ENCODE results near the gene FARP2. TPM values are rescaled to one million over a fixed set of nuclear protein-coding genes. Genes with fewer than 3 reads are reported as not detected.

The FARP2 gene
- total RNA-seq, 5 donors from 2014 or later (not counting 1 experiment from before 2014, with no cell fraction given) = 15.8 to 27.5 (median 18.5) TPM

DNA sequence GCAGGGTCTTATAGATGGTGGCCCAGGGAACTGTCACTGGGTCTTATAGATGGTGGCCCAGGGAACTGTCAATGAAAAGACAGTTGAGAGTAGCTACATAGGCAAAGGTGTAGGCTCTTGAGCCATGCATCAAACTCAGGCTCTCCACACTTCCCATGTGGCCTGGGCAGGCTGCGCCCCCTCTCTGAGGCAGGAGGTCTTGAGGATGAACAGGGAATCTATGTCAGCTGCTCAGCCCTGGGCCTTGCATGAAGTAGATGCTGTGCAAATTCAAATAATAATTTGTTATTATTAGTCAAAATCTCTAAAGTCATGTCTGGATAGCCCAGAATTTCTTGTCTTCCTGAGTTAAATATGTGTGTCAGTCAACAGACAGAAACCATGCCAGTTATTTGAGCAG lies 125.6 kb downstream of the FARP2 start:
- DNase-seq (no peak), ATAC-seq (replicated peaks in 1 of 4) (no peak)
- Mint-ChIP-seq H3K9me3 (no peaks in the 10 kb centered on the region), H3K4me1 (no peaks in the 10 kb centered on the region), H3K27ac (no peak overlapping the region), H3K36me3 (peaks cover 23% of the 10 kb centered on the region), H3K4me3 (no peak overlapping the region), H3K27me3 (no peaks in the 10 kb centered on the region)
- no peaks in the 10 kb centered on the region for H3K4me1 ChIP-seq (ENCODE audit: control insufficient read depth in 1 of 2, extremely low read depth in 1 of 2, insufficient read depth in 2 of 2, low read length in 2 of 2)
- no CpG with 5 or more reads among the region's 1 CpG for WGBS (ENCODE audit: insufficient coverage)
- peaks cover 0 to 15% of the 10 kb centered on the region in 2 experiments for H3K27me3 ChIP-seq (replicated peaks in 1 of 2; ENCODE audit: control insufficient read depth in 2 of 2, extremely low read depth in 1 of 2, insufficient read depth in 2 of 2, low read length in 1 of 2)
- ChIA-PET POLR2A (no interaction called here), CTCF (no interaction called here)
- H3K27ac ChIP-seq (ENCODE audit: low read length) = no peak overlapping the region
- H3K9me3 ChIP-seq = no peaks in the 10 kb centered on the region
- H3K36me3 ChIP-seq (ENCODE audit: control insufficient read depth in 2 of 2, extremely low read depth in 1 of 2, insufficient read depth in 1 of 2, low read length in 1 of 2) = peaks cover 0 to 4% of the 10 kb centered on the region in 2 donors
- no peak overlapping the region for H3K4me3 ChIP-seq (ENCODE audit: control insufficient read depth in 1 of 2, extremely low read depth in 1 of 2, low read length in 1 of 2)

DNA sequence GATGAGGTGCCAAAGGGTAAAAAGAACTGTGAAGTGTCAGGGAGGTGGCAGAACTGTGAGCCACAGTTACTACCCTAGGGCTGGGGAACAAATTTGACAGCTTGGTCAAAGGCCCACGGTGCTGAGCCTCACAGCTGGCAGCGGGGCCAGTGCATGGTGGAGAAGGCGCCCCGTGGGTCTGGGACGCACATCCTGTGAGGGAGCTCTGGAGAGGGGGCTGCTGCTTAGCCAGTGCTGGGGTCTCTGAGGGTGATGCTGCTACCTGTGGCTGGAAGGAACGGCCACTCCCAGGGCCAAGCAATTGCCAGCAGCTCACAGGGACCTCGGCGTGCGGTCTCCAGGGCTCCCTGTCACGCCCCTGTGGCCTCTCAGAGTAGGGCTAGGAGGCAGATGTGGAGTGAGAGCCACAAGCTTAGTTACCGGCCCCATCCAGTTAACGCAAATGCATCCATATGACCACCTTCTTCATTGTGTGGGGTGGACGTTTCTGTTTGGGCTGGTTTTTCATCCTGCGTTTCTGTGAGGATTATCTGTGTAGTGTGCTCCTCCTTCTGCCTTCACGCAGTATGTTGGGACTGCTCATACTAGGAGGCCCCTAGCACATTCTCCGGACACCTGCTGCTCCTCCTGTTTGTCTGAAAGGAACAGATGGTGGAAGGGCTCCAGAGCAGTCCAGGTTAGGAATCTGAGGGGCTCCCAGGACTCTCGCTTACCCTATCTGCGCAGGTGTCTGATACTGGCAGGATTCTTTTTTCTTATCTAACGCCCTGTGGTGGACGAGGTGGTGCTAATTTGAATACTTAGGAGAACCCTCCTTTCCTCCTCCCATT lies 126.3 kb downstream of the FARP2 start:
- 91% methylated on average over 7 of the region's 20 CpGs for WGBS (ENCODE audit: insufficient coverage)
- H3K27ac Mint-ChIP-seq = no peak overlapping the region
- no peaks in the 10 kb centered on the region for H3K9me3 Mint-ChIP-seq
- ATAC-seq (replicated peaks in 1 of 4) = no peak
- ChIA-PET POLR2A (no interaction called here), CTCF (no interaction called here)
- no peak overlapping the region for H3K4me3 Mint-ChIP-seq
- no peak overlapping the region for H3K27ac ChIP-seq (ENCODE audit: low read length)
- H3K4me3 ChIP-seq (ENCODE audit: control insufficient read depth in 1 of 2, extremely low read depth in 1 of 2, low read length in 1 of 2) = no peak overlapping the region
- no peaks in the 10 kb centered on the region for H3K4me1 ChIP-seq (ENCODE audit: control insufficient read depth in 1 of 2, extremely low read depth in 1 of 2, insufficient read depth in 2 of 2, low read length in 2 of 2)
- no peaks in the 10 kb centered on the region for H3K4me1 Mint-ChIP-seq
- H3K27me3 ChIP-seq (replicated peaks in 1 of 2; ENCODE audit: control insufficient read depth in 2 of 2, extremely low read depth in 1 of 2, insufficient read depth in 2 of 2, low read length in 1 of 2) = peaks cover 0 to 15% of the 10 kb centered on the region in 2 experiments
- peaks cover 0 to 4% of the 10 kb centered on the region in 2 donors for H3K36me3 ChIP-seq (ENCODE audit: control insufficient read depth in 2 of 2, extremely low read depth in 1 of 2, insufficient read depth in 1 of 2, low read length in 1 of 2)
- no peaks in the 10 kb centered on the region for H3K27me3 Mint-ChIP-seq
- no peak for DNase-seq
- H3K36me3 Mint-ChIP-seq = peaks cover 22% of the 10 kb centered on the region
- no peaks in the 10 kb centered on the region for H3K9me3 ChIP-seq

- no peaks in the 10 kb centered on the region for H3K27me3 Mint-ChIP-seq
- 80% methylated on average over 1 of the region's 9 CpGs for WGBS (ENCODE audit: insufficient coverage)
- Histone ChIP-seq H3K4me3 (ENCODE audit: control insufficient read depth in 1 of 2, extremely low read depth in 1 of 2, low read length in 1 of 2) (no peak overlapping the region), H3K27ac (ENCODE audit: low read length) (no peak overlapping the region), H3K27me3 (replicated peaks in 1 of 2; ENCODE audit: control insufficient read depth in 2 of 2, extremely low read depth in 1 of 2, insufficient read depth in 2 of 2, low read length in 1 of 2) (peaks cover 0 to 15% of the 10 kb centered on the region in 2 experiments), H3K9me3 (no peaks in the 10 kb centered on the region), H3K4me1 (ENCODE audit: control insufficient read depth in 1 of 2, extremely low read depth in 1 of 2, insufficient read depth in 2 of 2, low read length in 2 of 2) (no peaks in the 10 kb centered on the region), H3K36me3 (ENCODE audit: control insufficient read depth in 2 of 2, extremely low read depth in 1 of 2, insufficient read depth in 1 of 2, low read length in 1 of 2) (peaks cover 0 to 4% of the 10 kb centered on the region in 2 donors)
- peaks cover 16% of the 10 kb centered on the region for H3K36me3 Mint-ChIP-seq
- CTCF ChIA-PET = no interaction called here
- POLR2A ChIA-PET = no interaction called here
- no peak overlapping the region for H3K27ac Mint-ChIP-seq
- ATAC-seq (replicated peaks in 1 of 4) = no peak
- H3K4me3 Mint-ChIP-seq = no peak overlapping the region
- no peaks in the 10 kb centered on the region for H3K4me1 Mint-ChIP-seq
- DNase-seq = no peak
- no peaks in the 10 kb centered on the region for H3K9me3 Mint-ChIP-seq
Measured at GRCh38 chr2:241483305-241483704, 127.2 kb downstream of the FARP2 start.

- H3K27me3 ChIP-seq (replicated peaks in 1 of 2; ENCODE audit: control insufficient read depth in 2 of 2, extremely low read depth in 1 of 2, insufficient read depth in 2 of 2, low read length in 1 of 2) = peaks cover 0 to 9% of the 10 kb centered on the region in 2 experiments
- Mint-ChIP-seq H3K4me1 (no peaks in the 10 kb centered on the region), H3K36me3 (peaks cover 8% of the 10 kb centered on the region), H3K27ac (no peak overlapping the region), H3K4me3 (no peak overlapping the region), H3K27me3 (no peaks in the 10 kb centered on the region), H3K9me3 (no peaks in the 10 kb centered on the region)
- no peak overlapping the region for H3K4me3 ChIP-seq (ENCODE audit: control insufficient read depth in 1 of 2, extremely low read depth in 1 of 2, low read length in 1 of 2)
- no peak overlapping the region for H3K27ac ChIP-seq (ENCODE audit: low read length)
- no peaks in the 10 kb centered on the region for H3K9me3 ChIP-seq
- WGBS (ENCODE audit: insufficient coverage) = 82% methylated on average over 1 of the region's 1 CpG
- H3K36me3 ChIP-seq (ENCODE audit: control insufficient read depth in 2 of 2, extremely low read depth in 1 of 2, insufficient read depth in 1 of 2, low read length in 1 of 2) = no peaks in the 10 kb centered on the region
- ChIA-PET CTCF (interaction anchor here in 1 of 2 donors (0.6 kb wide), 1 partner anchor 29 kb away, joined by 3 read pairs; no protein-coding TSS in a partner anchor), POLR2A (no interaction called here)
- no peak for ATAC-seq (replicated peaks in 1 of 4)
- DNase-seq = no peak
- H3K4me1 ChIP-seq (ENCODE audit: control insufficient read depth in 1 of 2, extremely low read depth in 1 of 2, insufficient read depth in 2 of 2, low read length in 2 of 2) = no peaks in the 10 kb centered on the region
Measured at GRCh38 chr2:241485172-241485911, 129.3 kb downstream of the FARP2 start.

DNA sequence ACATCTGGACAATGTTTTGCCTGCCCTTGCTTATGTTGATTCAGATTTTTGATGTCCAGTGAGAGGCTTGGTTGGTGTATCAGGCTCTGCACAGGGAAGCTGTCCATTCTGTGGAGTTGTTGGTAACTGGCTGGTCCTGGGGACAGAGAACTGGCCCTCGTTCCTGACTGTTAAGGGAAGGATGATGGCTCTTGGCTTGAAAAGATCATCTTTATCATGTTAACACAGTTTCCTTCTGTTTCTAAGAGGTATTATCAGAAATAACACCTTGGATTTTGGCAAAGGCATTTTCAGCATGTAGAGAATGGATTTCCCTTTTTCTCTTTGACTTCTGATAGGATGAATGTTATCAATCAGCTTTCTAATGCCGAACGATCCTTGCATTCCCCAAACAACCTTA lies 133.0 kb downstream of the FARP2 start:
- Mint-ChIP-seq H3K36me3 (peaks cover 5% of the 10 kb centered on the region), H3K27me3 (no peaks in the 10 kb centered on the region), H3K4me3 (no peak overlapping the region), H3K9me3 (no peaks in the 10 kb centered on the region), H3K27ac (no peak overlapping the region), H3K4me1 (no peaks in the 10 kb centered on the region)
- 80% methylated on average over 1 of the region's 3 CpGs for WGBS (ENCODE audit: insufficient coverage)
- no peak overlapping the region for H3K27ac ChIP-seq (ENCODE audit: low read length)
- H3K4me3 ChIP-seq (ENCODE audit: control insufficient read depth in 1 of 2, extremely low read depth in 1 of 2, low read length in 1 of 2) = no peak overlapping the region
- DNase-seq (no peak), ATAC-seq (replicated peaks in 1 of 4) (no peak)
- no peaks in the 10 kb centered on the region for H3K9me3 ChIP-seq
- POLR2A ChIA-PET = no interaction called here
- CTCF ChIA-PET = interaction anchor here in 1 of 2 donors (0.5 kb wide), 1 partner anchor 153 kb away, joined by 3 read pairs; no protein-coding TSS in a partner anchor
- H3K27me3 ChIP-seq (replicated peaks in 1 of 2; ENCODE audit: control insufficient read depth in 2 of 2, extremely low read depth in 1 of 2, insufficient read depth in 2 of 2, low read length in 1 of 2) = peaks cover 0 to 4% of the 10 kb centered on the region in 2 experiments
- no peaks in the 10 kb centered on the region for H3K4me1 ChIP-seq (ENCODE audit: control insufficient read depth in 1 of 2, extremely low read depth in 1 of 2, insufficient read depth in 2 of 2, low read length in 2 of 2)
- peaks cover 0 to 2% of the 10 kb centered on the region in 2 donors for H3K36me3 ChIP-seq (ENCODE audit: control insufficient read depth in 2 of 2, extremely low read depth in 1 of 2, insufficient read depth in 1 of 2, low read length in 1 of 2)

DNA sequence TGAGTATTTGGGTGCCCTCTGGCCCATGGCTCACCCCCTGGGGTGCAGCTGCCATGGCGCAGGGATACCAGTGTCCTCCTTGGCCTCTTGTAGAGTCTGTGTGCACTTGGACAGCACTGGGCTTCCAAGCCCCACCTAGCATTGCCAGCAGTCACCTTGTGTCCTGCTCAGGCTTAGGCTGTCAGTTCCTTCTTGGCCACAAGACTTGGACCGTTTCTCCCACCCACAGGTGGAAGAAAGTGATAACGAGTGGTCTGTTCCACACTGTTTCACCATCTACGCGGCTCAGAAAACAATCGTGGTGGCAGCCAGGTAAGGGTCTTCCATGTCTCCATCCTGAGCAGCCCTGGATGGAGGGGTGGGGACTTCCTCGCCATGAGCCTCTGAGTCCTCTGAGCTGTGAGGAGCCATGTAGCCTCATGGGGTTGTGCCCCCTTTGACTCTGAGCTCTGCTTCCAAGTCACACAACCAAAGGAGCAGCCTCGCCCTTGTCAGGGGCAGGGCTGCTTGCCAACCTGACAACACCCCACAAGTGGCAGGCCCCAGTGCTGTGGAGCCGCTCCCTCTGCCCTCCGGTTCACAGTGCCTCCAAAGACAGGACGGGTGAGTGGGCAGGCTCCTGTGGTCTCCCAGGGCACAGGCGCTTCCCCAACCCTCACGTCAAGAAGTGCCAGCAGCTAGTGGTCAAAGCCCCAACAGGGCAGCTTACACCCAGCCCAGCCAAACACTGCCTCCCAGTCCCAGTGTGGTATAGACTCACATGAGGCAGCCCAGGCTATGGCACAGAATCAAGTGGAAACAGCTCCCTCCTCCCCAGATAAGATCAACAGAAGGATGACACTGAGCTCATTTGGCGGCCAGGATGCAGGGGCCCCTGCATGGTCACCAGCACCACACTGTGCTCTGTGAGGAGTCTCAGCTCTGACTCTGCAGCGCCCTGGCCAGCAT lies 133.9 kb downstream of the FARP2 start:
- H3K4me1 ChIP-seq (ENCODE audit: control insufficient read depth in 1 of 2, extremely low read depth in 1 of 2, insufficient read depth in 2 of 2, low read length in 2 of 2) = no peaks in the 10 kb centered on the region
- Mint-ChIP-seq H3K36me3 (peaks cover 2% of the 10 kb centered on the region), H3K4me1 (no peaks in the 10 kb centered on the region), H3K27me3 (no peaks in the 10 kb centered on the region), H3K9me3 (no peaks in the 10 kb centered on the region), H3K27ac (no peak overlapping the region), H3K4me3 (no peak overlapping the region)
- no peak for DNase-seq
- 86% methylated on average over 8 of the region's 15 CpGs for WGBS (ENCODE audit: insufficient coverage)
- no peaks in the 10 kb centered on the region for H3K9me3 ChIP-seq
- POLR2A ChIA-PET = no interaction called here
- ATAC-seq (replicated peaks in 1 of 4) = no peak
- H3K27me3 ChIP-seq (replicated peaks in 1 of 2; ENCODE audit: control insufficient read depth in 2 of 2, extremely low read depth in 1 of 2, insufficient read depth in 2 of 2, low read length in 1 of 2) = no peaks in the 10 kb centered on the region
- CTCF ChIA-PET = no interaction called here
- no peak overlapping the region for H3K4me3 ChIP-seq (ENCODE audit: control insufficient read depth in 1 of 2, extremely low read depth in 1 of 2, low read length in 1 of 2)
- H3K36me3 ChIP-seq (ENCODE audit: control insufficient read depth in 2 of 2, extremely low read depth in 1 of 2, insufficient read depth in 1 of 2, low read length in 1 of 2) = peaks cover 0 to 11% of the 10 kb centered on the region in 2 donors
- H3K27ac ChIP-seq (ENCODE audit: low read length) = no peak overlapping the region

Data from T-cell (primary cell).